Measurements from ENCODE around the gene ANTXR2.

DNA sequence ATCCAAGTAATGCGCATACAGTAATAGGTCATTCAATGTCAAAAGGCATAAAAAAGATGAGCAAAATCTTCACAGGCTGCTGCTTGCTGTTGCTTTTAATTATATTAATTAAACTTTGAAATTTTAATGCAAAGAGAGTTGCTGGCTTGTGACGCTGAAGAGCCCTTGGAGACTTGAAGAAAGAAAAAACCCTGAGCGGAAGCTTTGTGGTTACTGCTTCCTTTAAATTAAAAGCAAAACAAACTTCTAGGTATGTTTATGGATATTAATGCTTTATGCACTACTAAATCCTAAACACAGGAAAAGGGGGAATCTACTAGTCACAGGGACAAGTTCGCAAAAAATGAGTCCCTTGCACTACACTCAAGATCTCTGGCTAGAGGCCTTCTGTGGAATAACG, 166.7 kb downstream of the ANTXR2 start:
- TF ChIP-seq, protein P1, sequence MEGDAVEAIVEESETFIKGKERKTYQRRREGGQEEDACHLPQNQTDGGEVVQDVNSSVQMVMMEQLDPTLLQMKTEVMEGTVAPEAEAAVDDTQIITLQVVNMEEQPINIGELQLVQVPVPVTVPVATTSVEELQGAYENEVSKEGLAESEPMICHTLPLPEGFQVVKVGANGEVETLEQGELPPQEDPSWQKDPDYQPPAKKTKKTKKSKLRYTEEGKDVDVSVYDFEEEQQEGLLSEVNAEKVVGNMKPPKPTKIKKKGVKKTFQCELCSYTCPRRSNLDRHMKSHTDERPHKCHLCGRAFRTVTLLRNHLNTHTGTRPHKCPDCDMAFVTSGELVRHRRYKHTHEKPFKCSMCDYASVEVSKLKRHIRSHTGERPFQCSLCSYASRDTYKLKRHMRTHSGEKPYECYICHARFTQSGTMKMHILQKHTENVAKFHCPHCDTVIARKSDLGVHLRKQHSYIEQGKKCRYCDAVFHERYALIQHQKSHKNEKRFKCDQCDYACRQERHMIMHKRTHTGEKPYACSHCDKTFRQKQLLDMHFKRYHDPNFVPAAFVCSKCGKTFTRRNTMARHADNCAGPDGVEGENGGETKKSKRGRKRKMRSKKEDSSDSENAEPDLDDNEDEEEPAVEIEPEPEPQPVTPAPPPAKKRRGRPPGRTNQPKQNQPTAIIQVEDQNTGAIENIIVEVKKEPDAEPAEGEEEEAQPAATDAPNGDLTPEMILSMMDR (conservative IDR thresholded peaks at IDR 0.05; ENCODE audit: low read length), result no peak
- no peak for TF ChIP-seq EZH2phosphoT487 (IDR thresholded peaks at IDR 0.05; ENCODE audit: borderline replicate concordance, low read depth, low read length)
